EH (cell line): ENCODE measurements around the gene A3GALT2.
A peak's percentile ranks its signal among the peaks of the same experiment; 100 is the strongest.

Experiments
- DNase-seq: peaks from one replicate; pipeline ENCODE4 v3.0.0-alpha.2; 2015; ENCODE audit warnings: low read depth

A3GALT2 gene

GRCh38 chr1:33350611-33351280, 29.8 kb upstream of the A3GALT2 start:
- no peak for DNase-seq

GRCh38 chr1:33349778-33350610, 29.1 kb upstream of the A3GALT2 start:
- DNase-seq = peak; percentile 85

GRCh38 chr1:33349081-33349759, 28.3 kb upstream of the A3GALT2 start:
- DNase-seq = peak; percentile 43

GRCh38 chr1:33348676-33349080, 27.8 kb upstream of the A3GALT2 start:
- DNase-seq = peak; percentile 34

- DNase-seq = peak; percentile 62
These were observed 27.3 kb upstream of the A3GALT2 start for GRCh38 chr1:33348194-33348593.

GRCh38 chr1:33347650-33347992, 26.7 kb upstream of the A3GALT2 start:
- DNase-seq = peak; percentile 37

GRCh38 chr1:33346927-33347649, 26.2 kb upstream of the A3GALT2 start:
- DNase-seq = peak; percentile 97

- DNase-seq = no peak
These were observed 25.6 kb upstream of the A3GALT2 start for GRCh38 chr1:33346533-33346926.

GRCh38 chr1:33344896-33345560, 24.1 kb upstream of the A3GALT2 start:
- DNase-seq = peak; percentile 61

GRCh38 chr1:33343539-33343938, 22.6 kb upstream of the A3GALT2 start:
- no peak for DNase-seq

GRCh38 chr1:33342041-33342723, 21.3 kb upstream of the A3GALT2 start:
- DNase-seq = peak; percentile 98

- peak; percentile 57 for DNase-seq
These were observed 20.3 kb upstream of the A3GALT2 start for GRCh38 chr1:33341190-33341589.

GRCh38 chr1:33339413-33339812, 18.5 kb upstream of the A3GALT2 start:
- no peak for DNase-seq

- peak; percentile 88 for DNase-seq
These were observed 17.7 kb upstream of the A3GALT2 start for GRCh38 chr1:33338440-33339211.

GRCh38 chr1:33338048-33338439, 17.1 kb upstream of the A3GALT2 start:
- peak; percentile 82 for DNase-seq

GRCh38 chr1:33337441-33337840, 16.5 kb upstream of the A3GALT2 start:
- DNase-seq = no peak

GRCh38 chr1:33336580-33336979, 15.7 kb upstream of the A3GALT2 start:
- DNase-seq = no peak

- DNase-seq = no peak
These were observed 14.1 kb upstream of the A3GALT2 start for GRCh38 chr1:33335020-33335419.

GRCh38 chr1:33334081-33334552, 13.2 kb upstream of the A3GALT2 start:
- no peak for DNase-seq

GRCh38 chr1:33332881-33333280, 12.0 kb upstream of the A3GALT2 start:
- DNase-seq = no peak
